H54 (cell line): ENCODE data around the gene SRGAP2B.
"Not testable (repeated sequence)": the region's sequence is repeated elsewhere in the genome, so short reads cannot be mapped to it uniquely, and the experiment has no call there.

ENCODE experiments used
- DNase-seq: peaks from one replicate; pipeline ENCODE4 v3.0.0; 2011; ENCODE audit warnings: low spot score, mixed read lengths; ENCODE audit not compliant: insufficient read length
- FAIRE-seq: peaks from 3 replicates; lab custom pipeline; 2011; peaks lifted over from hg19 to GRCh38; lab: Jason Lieb, UNC

SRGAP2B gene

GRCh38 chr1:145094655-145095211, 395 bp downstream of the SRGAP2B start:
- not testable (repeated sequence) for DNase-seq, FAIRE-seq

GRCh38 chr1:145093517-145094149, 1.5 kb downstream of the SRGAP2B start:
- not testable (repeated sequence) for FAIRE-seq, DNase-seq

DNA sequence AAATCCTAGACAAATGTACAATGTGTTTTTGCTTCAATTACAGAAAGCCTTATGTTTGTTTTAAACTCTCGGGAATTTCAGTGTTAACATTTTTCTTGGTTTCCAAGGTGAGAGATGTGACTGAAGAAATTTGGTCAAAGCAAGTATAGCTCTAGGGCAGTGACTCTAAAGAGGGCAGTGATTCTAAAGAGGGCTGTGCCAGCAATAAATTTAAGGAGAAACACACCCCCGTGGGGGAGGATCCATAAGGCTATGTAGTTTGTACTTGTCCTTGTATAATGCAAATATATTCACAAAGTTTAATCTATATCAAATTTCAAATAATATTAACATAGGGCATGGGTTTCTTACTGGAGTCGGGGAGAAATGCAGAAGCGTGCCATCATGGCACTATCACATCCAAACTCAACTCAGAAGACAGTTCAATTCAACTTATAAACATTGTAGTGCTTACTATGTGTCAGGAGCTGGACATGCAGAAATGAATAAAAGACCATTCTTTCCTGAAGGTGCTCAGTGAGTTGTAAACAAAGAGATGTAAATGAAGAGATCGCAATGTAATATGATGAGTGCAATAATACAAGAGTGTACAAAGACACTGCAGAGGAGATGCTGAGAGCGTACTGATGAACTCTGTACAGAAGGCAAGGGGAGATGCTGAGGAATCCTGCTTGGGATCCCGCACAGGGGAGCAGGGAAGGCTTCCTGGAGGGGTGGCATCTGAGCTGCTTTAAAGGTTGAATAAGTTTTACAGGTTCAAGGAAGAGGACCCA, 12.5 kb downstream of the SRGAP2B start:
- not testable (repeated sequence) for DNase-seq, FAIRE-seq

DNA sequence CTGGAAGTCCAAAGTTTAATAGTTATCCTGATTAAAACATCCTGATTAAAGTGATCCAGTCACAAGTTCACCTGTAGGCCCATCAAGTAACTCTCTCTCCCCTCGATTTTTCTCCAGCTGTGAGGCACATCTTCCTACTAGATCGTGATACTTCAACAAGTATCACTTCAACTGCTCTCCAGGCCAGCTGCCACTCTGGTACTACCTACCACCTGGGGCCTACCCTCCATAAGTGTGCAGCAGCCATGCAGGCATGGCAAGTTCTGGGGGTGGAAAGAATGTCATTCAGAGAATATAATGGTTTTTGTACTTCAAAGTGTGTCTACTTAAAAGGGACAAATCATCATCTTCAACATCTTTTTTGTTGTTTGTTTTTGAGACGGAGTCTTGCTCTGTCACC, 14.9 kb downstream of the SRGAP2B start:
- FAIRE-seq, result not testable (repeated sequence)

DNA sequence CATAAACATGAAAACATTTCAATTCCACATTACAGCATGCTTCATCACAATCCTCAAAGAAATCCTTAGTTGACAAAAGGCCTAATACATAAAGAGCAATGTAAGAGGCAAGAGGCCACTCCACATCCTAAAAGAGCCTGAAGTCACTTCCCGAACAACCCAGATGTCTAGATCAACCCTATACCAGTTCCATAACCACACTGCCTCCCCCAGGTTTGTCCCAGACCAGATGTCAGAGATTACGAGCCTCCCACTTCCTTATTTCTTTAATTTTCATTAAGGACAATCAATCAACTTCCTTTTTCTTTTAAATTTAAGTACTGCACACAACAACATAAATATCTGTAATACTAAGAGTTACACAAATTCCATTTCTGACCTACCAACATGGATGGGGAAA, 15.4 kb downstream of the SRGAP2B start:
- FAIRE-seq, DNase-seq: not testable (repeated sequence)

More for the DNA sequence above, 14.9 kb downstream of the SRGAP2B start:
- DNase-seq, result not testable (repeated sequence)

GRCh38 chr1:145078787-145079370, 16.2 kb downstream of the SRGAP2B start:
- not testable (repeated sequence) for DNase-seq, FAIRE-seq

DNA sequence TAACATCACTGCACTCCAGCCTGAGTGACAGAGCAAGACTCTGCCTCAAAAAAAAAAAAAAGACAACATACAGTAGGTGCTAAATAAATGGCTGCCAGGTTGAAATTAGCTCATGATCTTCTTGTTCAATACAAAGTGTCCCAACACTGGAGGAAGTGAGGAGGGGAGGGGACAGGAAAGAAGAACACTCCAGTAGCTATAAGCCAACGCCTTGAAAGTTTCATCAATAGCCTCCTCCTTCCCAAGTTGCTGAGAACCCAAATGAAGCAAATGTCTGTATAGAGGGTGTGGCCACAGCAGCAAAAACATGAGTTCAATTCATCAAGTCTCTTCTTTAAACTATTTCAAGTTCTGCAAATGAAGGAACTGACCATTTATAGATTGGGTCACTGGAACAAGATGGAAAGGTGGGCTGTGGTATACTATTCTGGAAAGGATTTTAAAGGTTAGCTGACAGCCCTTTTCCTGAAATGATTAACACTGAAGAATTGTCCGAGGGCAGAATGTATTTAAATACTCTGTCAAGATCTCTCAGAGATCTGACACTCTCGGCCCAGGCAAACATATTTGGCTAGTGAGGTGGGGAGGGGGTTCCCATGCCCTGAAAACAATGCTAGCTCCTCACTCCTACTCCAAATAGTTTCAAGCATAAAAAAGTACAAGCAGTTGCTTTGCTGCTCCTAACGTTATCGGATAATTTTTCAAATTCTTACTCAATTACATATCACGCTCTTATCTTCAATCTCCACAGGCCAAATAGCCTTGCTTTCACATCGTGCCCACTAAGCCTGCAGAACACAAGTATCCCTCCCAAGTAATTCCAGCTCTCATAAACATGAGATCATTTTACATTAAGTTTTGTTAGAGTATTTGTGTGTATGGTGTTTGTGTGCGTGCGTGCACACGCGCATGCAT, 17.0 kb downstream of the SRGAP2B start:
- FAIRE-seq, result peak; percentile 88
- DNase-seq, result not testable (repeated sequence)

- DNase-seq, FAIRE-seq: not testable (repeated sequence)
These were observed 18.3 kb downstream of the SRGAP2B start for GRCh38 chr1:145076877-145077276.

GRCh38 chr1:145074021-145074559, 21.0 kb downstream of the SRGAP2B start:
- not testable (repeated sequence) for DNase-seq
- FAIRE-seq, result peak; percentile 41

DNA sequence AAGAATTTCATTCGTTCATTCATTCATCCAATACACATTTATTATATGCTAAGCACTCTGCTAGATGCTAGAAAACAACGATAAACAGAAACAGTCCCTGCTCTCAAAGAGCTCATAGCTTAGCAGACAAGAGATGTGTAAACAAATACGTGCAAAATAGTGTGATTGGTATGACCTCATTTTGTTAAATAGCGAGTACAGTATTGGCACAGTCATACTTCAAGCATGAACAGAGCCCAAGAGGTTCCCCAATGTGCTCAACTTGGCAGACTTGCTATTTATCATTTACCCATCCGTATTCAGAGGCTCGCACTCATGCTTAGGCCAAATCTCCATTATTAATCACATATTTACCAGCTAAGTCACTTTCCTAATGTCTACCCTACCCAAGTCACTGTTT, 23.6 kb downstream of the SRGAP2B start:
- not testable (repeated sequence) for FAIRE-seq, DNase-seq

DNA sequence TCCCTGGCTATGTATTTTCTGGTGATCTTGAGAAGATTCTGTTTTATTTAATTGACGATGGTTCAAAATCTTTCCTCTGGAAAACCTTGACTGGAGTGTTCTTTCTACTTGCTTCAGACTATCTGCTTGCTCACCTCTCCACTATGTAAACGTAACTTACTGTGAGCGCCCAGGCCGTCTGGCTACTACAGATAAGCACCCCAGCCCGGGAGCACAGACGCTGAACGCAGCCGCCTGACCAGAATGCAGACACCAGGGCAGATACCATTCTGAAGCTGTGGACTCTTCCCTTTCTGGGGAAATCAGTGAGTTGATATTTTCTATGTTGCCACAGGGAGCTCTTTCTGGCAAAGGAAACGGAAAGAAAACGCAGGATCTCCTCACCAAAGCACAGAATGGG, 28.6 kb downstream of the SRGAP2B start:
- not testable (repeated sequence) for FAIRE-seq

GRCh38 chr1:145065194-145065826, 29.8 kb downstream of the SRGAP2B start:
- DNase-seq, FAIRE-seq: not testable (repeated sequence)

More for the DNA sequence above, 28.6 kb downstream of the SRGAP2B start:
- DNase-seq, result not testable (repeated sequence)

DNA sequence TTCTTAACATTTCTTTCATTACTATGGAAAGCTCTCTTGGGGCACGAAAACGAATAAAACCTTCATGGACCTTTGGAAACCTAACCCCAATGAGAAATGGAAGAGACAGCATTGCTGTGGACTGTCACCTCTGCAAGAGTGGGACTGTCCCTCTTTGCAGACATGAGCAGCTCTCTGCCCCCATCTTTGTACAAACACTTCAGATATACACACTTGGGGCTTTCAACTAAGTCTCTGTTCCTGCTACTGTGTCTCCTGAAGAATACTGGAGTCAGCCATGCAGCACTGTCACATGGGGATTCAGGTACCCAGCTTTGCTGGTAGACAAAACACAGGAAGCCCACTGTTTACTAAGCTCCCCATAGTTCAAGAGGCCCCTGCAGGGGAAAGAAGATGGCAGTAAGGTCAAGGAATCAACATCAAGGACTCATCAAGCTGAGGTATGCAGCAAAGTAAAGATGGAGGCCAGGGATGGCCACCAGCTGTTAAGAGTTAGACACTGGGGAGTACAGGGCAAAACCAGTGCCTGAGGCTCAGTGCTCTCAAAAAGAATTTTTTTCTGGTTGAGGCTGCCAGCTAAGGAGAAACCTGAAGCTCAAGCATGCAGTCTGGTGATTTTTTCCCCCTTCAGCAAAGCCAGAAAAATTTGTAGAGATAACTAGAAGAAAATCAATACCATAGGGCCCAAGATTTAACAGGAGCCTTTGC, 31.0 kb downstream of the SRGAP2B start:
- FAIRE-seq, DNase-seq: not testable (repeated sequence)

- DNase-seq, FAIRE-seq: not testable (repeated sequence)
These were observed 31.8 kb downstream of the SRGAP2B start for GRCh38 chr1:145063285-145063684.

GRCh38 chr1:145058184-145058583, 36.9 kb downstream of the SRGAP2B start:
- FAIRE-seq, DNase-seq: not testable (repeated sequence)

DNA sequence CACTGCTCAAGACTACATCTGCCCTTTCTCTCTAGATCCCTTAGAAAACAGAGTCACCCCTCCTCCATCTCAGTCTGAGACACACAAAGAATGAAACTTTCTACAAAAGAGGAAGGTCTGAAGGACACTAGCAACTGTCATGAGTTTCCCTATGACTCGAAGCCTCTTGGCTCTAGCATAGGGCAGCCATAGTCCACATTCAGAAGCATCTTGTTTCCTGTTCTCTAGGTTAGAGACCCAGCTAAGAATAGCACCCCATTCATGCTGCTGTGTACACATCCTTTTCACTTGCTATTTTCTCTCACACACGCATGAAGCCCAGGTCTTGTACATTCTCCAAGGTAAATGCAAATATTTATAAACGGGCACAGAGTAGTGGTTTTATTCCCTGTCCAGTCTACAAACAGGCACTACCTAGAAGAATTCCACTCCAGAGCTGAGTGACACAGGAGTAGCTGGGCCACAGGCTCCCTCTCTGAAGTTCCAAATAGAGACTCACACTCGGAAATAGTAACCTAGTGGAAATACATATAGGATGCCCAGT, 39.8 kb downstream of the SRGAP2B start:
- not testable (repeated sequence) for DNase-seq, FAIRE-seq

- FAIRE-seq, DNase-seq: not testable (repeated sequence)
These were observed 41.7 kb downstream of the SRGAP2B start for GRCh38 chr1:145053428-145053827.
